ENCODE measurements around the gene UBE2E1. TPM values are rescaled to one million over a fixed set of nuclear protein-coding genes. Genes with fewer than 3 reads are reported as not detected.
"Not testable (repeated sequence)": the region's sequence is repeated elsewhere in the genome, so short reads cannot be mapped to it uniquely, and the experiment has no call there.

UBE2E1 gene
- total RNA-seq, 3 donors from 2014 or later (not counting 1 experiment from before 2014, with no cell fraction given) = 80.0 to 89.5 (median 86.9) TPM

GRCh38 chr3:23879485-23879884 lies 73.7 kb downstream of the UBE2E1 start:
- Mint-ChIP-seq H3K4me1 (peaks cover 43 to 54% of the 10 kb centered on the region in 2 donors), H3K9me3 (no peaks in the 10 kb centered on the region), H3K4me3 (no peak overlapping the region), H3K27ac (no peak overlapping the region), H3K36me3 (no peaks in the 10 kb centered on the region), H3K27me3 (ENCODE audit: low read depth in 2 of 2) (no peaks in the 10 kb centered on the region)
- Histone ChIP-seq H3K27me3 (ENCODE audit: control insufficient read depth, insufficient read depth, low read length) (no peaks in the 10 kb centered on the region), H3K27ac (ENCODE audit: low read length) (no peak overlapping the region), H3K36me3 (ENCODE audit: control insufficient read depth, insufficient read depth, low read length) (no peaks in the 10 kb centered on the region), H3K4me3 (ENCODE audit: low read length) (no peak overlapping the region), H3K4me1 (ENCODE audit: control insufficient read depth, insufficient read depth, low read length) (no peaks in the 10 kb centered on the region), H3K9me3 (ENCODE audit: control insufficient read depth, insufficient read depth, low read length) (no peaks in the 10 kb centered on the region)
- ATAC-seq = no peak
- no peak for DNase-seq
- WGBS (ENCODE audit: insufficient coverage) = 93% methylated on average over 8 of the region's 8 CpGs
- TF ChIP-seq CTCF (IDR thresholded peaks at IDR 0.05) = no peak
- intact Hi-C loops (cut with micrococcal nuclease) = no loop called here

- whole genome bisulfite sequencing (ENCODE audit: insufficient coverage) = 24% methylated on average over 2 of the region's 4 CpGs
- DNase-seq (no peak), ATAC-seq (peak in 2 of 3 donors; percentile 64)
- Mint-ChIP-seq H3K27me3 (ENCODE audit: low read depth in 2 of 2) (no peaks in the 10 kb centered on the region), H3K4me1 (peaks cover 44 to 47% of the 10 kb centered on the region in 2 donors), H3K9me3 (no peaks in the 10 kb centered on the region), H3K36me3 (no peaks in the 10 kb centered on the region), H3K27ac (peak overlapping the region; percentile 80 to 81), H3K4me3 (peak overlapping the region; percentile 78)
- Histone ChIP-seq H3K9me3 (ENCODE audit: control insufficient read depth, insufficient read depth, low read length) (no peaks in the 10 kb centered on the region), H3K27ac (ENCODE audit: low read length) (no peak overlapping the region), H3K36me3 (ENCODE audit: control insufficient read depth, insufficient read depth, low read length) (no peaks in the 10 kb centered on the region), H3K4me1 (ENCODE audit: control insufficient read depth, insufficient read depth, low read length) (no peaks in the 10 kb centered on the region), H3K4me3 (ENCODE audit: low read length) (no peak overlapping the region), H3K27me3 (ENCODE audit: control insufficient read depth, insufficient read depth, low read length) (no peaks in the 10 kb centered on the region)
- intact Hi-C loops (cut with micrococcal nuclease) = no loop called here
- TF ChIP-seq CTCF (IDR thresholded peaks at IDR 0.05) = no peak
Measured at GRCh38 chr3:23880703-23881339, 75.1 kb downstream of the UBE2E1 start.

- DNase-seq; H3K4me1 ChIP-seq (ENCODE audit: control insufficient read depth, insufficient read depth, low read length); H3K36me3 Mint-ChIP-seq; H3K4me3 ChIP-seq (ENCODE audit: low read length); H3K27me3 ChIP-seq (ENCODE audit: control insufficient read depth, insufficient read depth, low read length); H3K27ac ChIP-seq (ENCODE audit: low read length); H3K9me3 Mint-ChIP-seq; intact Hi-C loops (cut with micrococcal nuclease); H3K36me3 ChIP-seq (ENCODE audit: control insufficient read depth, insufficient read depth, low read length); H3K27me3 Mint-ChIP-seq (ENCODE audit: low read depth in 2 of 2); H3K9me3 ChIP-seq (ENCODE audit: control insufficient read depth, insufficient read depth, low read length): not testable (repeated sequence)
- Mint-ChIP-seq H3K4me3 (peak overlapping the region; percentile 78), H3K27ac (peak overlapping the region; percentile 80 to 81), H3K4me1 (peaks cover 36 to 37% of the 10 kb centered on the region in 2 donors)
- peak in 1 of 3 donors; percentile 22 for ATAC-seq
- WGBS (ENCODE audit: insufficient coverage) = 49% methylated on average over 4 of the region's 4 CpGs
Measured at GRCh38 chr3:23881993-23882392, 76.2 kb downstream of the UBE2E1 start.

- TF ChIP-seq CTCF (IDR thresholded peaks at IDR 0.05) = no peak
- H3K9me3 Mint-ChIP-seq = no peaks in the 10 kb centered on the region
- Histone ChIP-seq H3K4me1 (ENCODE audit: control insufficient read depth, insufficient read depth, low read length) (no peaks in the 10 kb centered on the region), H3K27me3 (ENCODE audit: control insufficient read depth, insufficient read depth, low read length) (no peaks in the 10 kb centered on the region), H3K36me3 (ENCODE audit: control insufficient read depth, insufficient read depth, low read length) (no peaks in the 10 kb centered on the region), H3K27ac (ENCODE audit: low read length) (no peak overlapping the region), H3K4me3 (ENCODE audit: low read length) (no peak overlapping the region), H3K9me3 (ENCODE audit: control insufficient read depth, insufficient read depth, low read length) (no peaks in the 10 kb centered on the region)
- ATAC-seq (no peak), DNase-seq (no peak)
- H3K36me3 Mint-ChIP-seq = no peaks in the 10 kb centered on the region
- peaks cover 31 to 32% of the 10 kb centered on the region in 2 donors for H3K4me1 Mint-ChIP-seq
- intact Hi-C loops (cut with micrococcal nuclease) = no loop called here
- peak overlapping the region; percentile 78 for H3K4me3 Mint-ChIP-seq
- no peaks in the 10 kb centered on the region for H3K27me3 Mint-ChIP-seq (ENCODE audit: low read depth in 2 of 2)
- WGBS (ENCODE audit: insufficient coverage) = 98% methylated on average over 28 of the region's 28 CpGs
- H3K27ac Mint-ChIP-seq = peak overlapping the region in 1 of 2 donors; percentile 81
Measured at GRCh38 chr3:23882487-23882918, 76.7 kb downstream of the UBE2E1 start.

Data from natural killer cell (primary cell).